Sigmoid colon (tissue), 7 donors: ENCODE data around the gene TPCN1. TPM values are rescaled to one million over a fixed set of nuclear protein-coding genes. Genes with fewer than 3 reads are reported as not detected.

Experiments
- DNase-seq: peaks from one replicate; pipeline ENCODE4 v3.0.0-alpha.2; 2019
- H3K27ac ChIP-seq, 4 donors: fragments of 200-600 bp; sonication (generic); one replicate each; pipeline ENCODE4 v1.5.1; 2016 to 2019; ENCODE audit warnings: mild to moderate bottlenecking in 1 of 4
- H3K27me3 ChIP-seq, 3 donors: fragments of 200-600 bp; sonication (generic); one replicate each; pipeline ENCODE4 v1.5.1; 2019; ENCODE audit warnings: mild to moderate bottlenecking in 1 of 3
- H3K36me3 ChIP-seq, 4 donors: fragments of 200-600 bp; sonication (generic); one replicate each; pipeline ENCODE4 v1.5.1; 2016 to 2019
- H3K4me1 ChIP-seq, 4 donors: fragments of 200-600 bp; sonication (generic); one replicate each; pipeline ENCODE4 v1.5.1; 2017 to 2019
- H3K4me3 ChIP-seq, 4 donors: fragments of 200-600 bp; sonication (generic); one replicate each; pipeline ENCODE4 v1.5.1; 2017 to 2019; ENCODE audit warnings: mild to moderate bottlenecking in 2 of 4, moderate library complexity in 1 of 4
- H3K9me3 ChIP-seq, 4 donors: fragments of 200-600 bp in 3 of 4; sonication (generic) in 3 of 4; one replicate each; pipeline versions ENCODE4 v1.5.1 to v1.6.1; 2013 to 2019
- CTCF ChIP-seq, 4 experiments: fragments of 450-650 bp in 3 of 4; fragments of 200-600 bp in 1 of 4; IDR thresholded peaks; one replicate each; pipeline ENCODE4 v1.5.1; 2016 to 2019; ENCODE audit warnings: antibody characterized with exemption in 4 of 4, mild to moderate bottlenecking in 3 of 4, moderate library complexity in 2 of 4
- EP300 ChIP-seq, 4 donors: sonication (generic); formaldehyde crosslinking; IDR thresholded peaks; one replicate each; pipeline ENCODE4 v1.6.1; 2017; ENCODE audit warnings: antibody characterized with exemption in 4 of 4
- POLR2A ChIP-seq, 2 donors: fragments of 450-650 bp; IDR thresholded peaks; one replicate each; pipeline ENCODE4 v1.6.1; 2016; ENCODE audit warnings: antibody characterized with exemption in 2 of 2, mild to moderate bottlenecking in 2 of 2, moderate library complexity in 2 of 2
- POLR2AphosphoS5 ChIP-seq, 4 donors: sonication (generic); formaldehyde crosslinking; IDR thresholded peaks; one replicate each; pipeline ENCODE4 v1.6.1; 2017; ENCODE audit warnings: antibody characterized with exemption in 4 of 4
- WGBS, 2 donors: extraction: QIAGEN DNeasy Blood & Tissue Kit; methylation state at CpG; one replicate each; pipeline ENCODE4 v1.1.7; 2013; 5-methylcytosine and 5-hydroxymethylcytosine counted together
- intact Hi-C: fragments of 100-400 bp; cut with DNase I; formaldehyde crosslinking; loops from one replicate; pipeline ENCODE4 v1.15.1; 2023
- polyA plus RNA-seq, 3 donors: library from polyadenylated mRNA; stranded (reverse); fragments of 200-250 nt; gene quantifications; one replicate each; pipeline ENCODE4 v1.2.3, GENCODE V29; 2013
- total RNA-seq, 4 donors: library from RNA; depleted of rRNA; stranded (reverse); fragments of >200 nt; gene quantifications; one replicate each; pipeline ENCODE4 v1.1.0, GENCODE V29; 2016
- donor health status: healthy with polysubstance abuse.
- donor health status: Bipolar disorder and iron deficiency.
- donor health status: healthy.

TPCN1 gene
- total and polyA plus RNA-seq, 7 donors: 6.0 to 51.5 (median 28.3) TPM

GRCh38 chr12:113298861-113299545 lies 77.7 kb downstream of the TPCN1 start:
- Histone ChIP-seq H3K9me3 (no peaks in the 10 kb centered on the region), H3K4me1 (peaks cover 0 to 13% (median 9%) of the 10 kb centered on the region in 4 donors), H3K36me3 (peaks cover 6 to 51% (median 19%) of the 10 kb centered on the region in 4 donors), H3K27me3 (no peaks in the 10 kb centered on the region), H3K27ac (peak overlapping the region in 3 of 4 donors; percentile 4 to 56 (median 31)), H3K4me3 (no peak overlapping the region)
- intact Hi-C loops: no loop called here
- TF ChIP-seq POLR2AphosphoS5 (IDR thresholded peaks at IDR 0.05): no peak
- WGBS, 2 donors: 73 to 82% methylated on average over 20 of the region's 20 CpGs
- DNase-seq: no peak

DNA sequence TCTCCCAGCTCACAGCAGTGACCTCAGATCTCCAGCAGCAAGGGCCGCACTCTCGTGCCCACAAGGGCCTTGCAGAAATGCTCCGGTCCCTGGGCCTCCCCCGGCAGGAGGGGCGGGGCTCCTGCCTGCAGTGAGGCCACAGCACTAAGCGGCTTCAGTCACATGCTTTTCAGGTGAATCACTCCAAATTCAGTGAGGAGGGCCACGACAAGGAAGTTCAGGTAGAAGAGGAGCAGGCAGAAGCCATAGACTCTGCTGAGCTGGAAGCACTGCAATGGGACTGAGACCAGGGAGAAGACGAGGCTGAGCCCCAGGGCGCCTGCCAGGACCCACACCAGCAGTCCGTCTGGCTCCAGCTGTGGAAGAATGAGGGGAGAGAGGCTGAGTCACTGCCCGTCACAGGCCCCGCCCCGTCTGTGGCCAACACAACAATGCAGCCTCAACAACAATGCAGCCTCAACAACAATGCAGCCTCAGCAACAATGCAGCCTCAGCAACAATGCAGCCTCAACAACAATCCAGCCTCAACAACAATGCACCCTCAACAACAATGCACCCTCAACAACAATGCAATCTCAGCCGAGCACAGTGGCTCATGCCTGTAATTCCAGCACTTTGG lies 78.5 kb downstream of the TPCN1 start:
- 43 to 67% methylated on average over 14 of the region's 14 CpGs for WGBS, 2 donors
- H3K4me1 ChIP-seq: peaks cover 0 to 13% (median 9%) of the 10 kb centered on the region in 4 donors
- no peaks in the 10 kb centered on the region for H3K27me3 ChIP-seq
- no peaks in the 10 kb centered on the region for H3K9me3 ChIP-seq
- no peak overlapping the region for H3K4me3 ChIP-seq
- H3K27ac ChIP-seq: peak overlapping the region in 3 of 4 donors; percentile 4 to 56 (median 31)
- no peak for TF ChIP-seq CTCF (IDR thresholded peaks at IDR 0.05)
- TF ChIP-seq POLR2A (IDR thresholded peaks at IDR 0.05): no peak
- TF ChIP-seq EP300 (IDR thresholded peaks at IDR 0.05): no peak
- TF ChIP-seq POLR2AphosphoS5 (IDR thresholded peaks at IDR 0.05): no peak
- peaks cover 6 to 44% (median 17%) of the 10 kb centered on the region in 4 donors for H3K36me3 ChIP-seq
- intact Hi-C loops: no loop called here
- peak; percentile 81 for DNase-seq

DNA sequence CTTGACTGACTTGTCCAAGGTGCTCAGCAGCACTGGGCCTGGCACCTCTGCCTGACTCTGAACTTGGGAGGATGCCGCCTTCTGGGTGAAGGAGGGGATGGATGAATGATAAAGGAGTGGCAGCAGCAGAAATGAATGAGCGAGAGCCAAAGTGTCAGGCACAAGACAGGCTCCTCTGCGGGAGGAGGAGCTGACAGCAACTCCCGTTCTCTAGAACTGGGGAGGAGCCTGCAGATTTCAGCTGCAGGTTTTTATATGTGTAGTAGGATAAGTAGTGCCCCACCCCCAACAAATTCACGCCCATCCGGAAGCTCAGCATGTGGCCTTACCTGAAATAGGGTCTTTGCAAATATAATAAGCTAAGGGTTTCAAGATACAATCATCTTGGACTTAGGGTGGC lies 80.5 kb downstream of the TPCN1 start:
- TF ChIP-seq POLR2AphosphoS5 (IDR thresholded peaks at IDR 0.05) (no peak), CTCF (IDR thresholded peaks at IDR 0.05) (no peak), POLR2A (IDR thresholded peaks at IDR 0.05) (no peak)
- Histone ChIP-seq H3K4me1 (peaks cover 0 to 13% (median 9%) of the 10 kb centered on the region in 4 donors), H3K36me3 (peaks cover 0 to 42% (median 13%) of the 10 kb centered on the region in 4 donors), H3K27me3 (no peaks in the 10 kb centered on the region), H3K4me3 (no peak overlapping the region), H3K27ac (no peak overlapping the region), H3K9me3 (no peaks in the 10 kb centered on the region)
- no peak for DNase-seq
- intact Hi-C loops: no loop called here
- 92 to 93% methylated on average over 6 of the region's 6 CpGs for WGBS, 2 donors

GRCh38 chr12:113302466-113302865 lies 81.2 kb downstream of the TPCN1 start:
- intact Hi-C loops: no loop called here
- 80 to 95% methylated on average over 8 of the region's 8 CpGs for WGBS, 2 donors
- TF ChIP-seq POLR2A (IDR thresholded peaks at IDR 0.05): no peak
- TF ChIP-seq POLR2AphosphoS5 (IDR thresholded peaks at IDR 0.05): no peak
- no peak for TF ChIP-seq EP300 (IDR thresholded peaks at IDR 0.05)
- TF ChIP-seq CTCF (IDR thresholded peaks at IDR 0.05): no peak
- no peak overlapping the region for H3K4me3 ChIP-seq
- peaks cover 0 to 40% (median 14%) of the 10 kb centered on the region in 4 donors for H3K36me3 ChIP-seq
- DNase-seq: no peak
- H3K27me3 ChIP-seq: no peaks in the 10 kb centered on the region
- H3K4me1 ChIP-seq: peaks cover 0 to 13% (median 9%) of the 10 kb centered on the region in 4 donors
- H3K27ac ChIP-seq: no peak overlapping the region
- H3K9me3 ChIP-seq: no peaks in the 10 kb centered on the region

DNA sequence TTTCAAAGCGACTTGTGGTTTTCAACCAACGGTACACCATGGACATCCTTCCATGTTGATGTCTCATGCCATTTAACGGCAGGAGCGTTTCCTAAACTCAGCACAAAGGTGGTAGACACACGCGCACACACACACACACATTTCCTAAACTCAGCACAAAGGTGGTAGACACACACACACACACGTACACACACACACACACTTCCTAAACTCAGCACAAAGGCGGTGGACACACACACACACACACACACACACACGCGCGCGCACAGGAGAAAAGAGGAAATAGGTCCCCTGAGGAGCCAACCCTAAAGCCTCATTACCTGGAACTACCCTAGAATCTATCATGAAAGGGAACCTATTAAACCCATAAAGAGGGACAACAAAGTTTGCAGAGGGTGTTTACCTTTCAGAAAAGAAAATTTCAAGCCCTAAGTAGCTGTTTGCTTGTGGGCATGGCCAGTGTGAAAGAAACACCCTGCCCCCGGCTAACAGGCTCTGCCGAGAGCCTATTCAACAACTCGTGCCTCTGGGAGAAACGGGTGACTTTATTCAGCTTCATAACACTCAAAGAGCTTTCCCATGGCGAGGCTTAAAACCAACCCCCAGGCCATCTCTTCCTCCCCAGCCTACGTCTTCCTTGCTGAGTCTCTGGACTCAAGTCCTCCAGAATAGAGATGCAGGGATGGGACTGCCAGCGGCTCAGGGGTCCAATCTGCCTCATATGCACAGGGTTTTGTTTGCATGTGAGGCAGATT lies 81.8 kb downstream of the TPCN1 start:
- no peak for TF ChIP-seq POLR2A (IDR thresholded peaks at IDR 0.05)
- TF ChIP-seq CTCF (IDR thresholded peaks at IDR 0.05): no peak
- TF ChIP-seq EP300 (IDR thresholded peaks at IDR 0.05): no peak
- TF ChIP-seq POLR2AphosphoS5 (IDR thresholded peaks at IDR 0.05): no peak
- WGBS, 2 donors: 56 to 77% methylated on average over 19 of the region's 19 CpGs
- Histone ChIP-seq H3K9me3 (no peaks in the 10 kb centered on the region), H3K4me3 (no peak overlapping the region), H3K36me3 (peaks cover 0 to 40% (median 18%) of the 10 kb centered on the region in 4 donors), H3K27me3 (no peaks in the 10 kb centered on the region), H3K4me1 (peaks cover 0 to 12% (median 9%) of the 10 kb centered on the region in 4 donors), H3K27ac (no peak overlapping the region)
- intact Hi-C loops: no loop called here
- DNase-seq: no peak
